Activated CD8-positive, alpha-beta memory T cell treated with anti-CD3 and anti-CD28 coated beads for 36 hours (primary cell): Measurements from ENCODE around the gene APBB1. TPM values are rescaled to one million over a fixed set of nuclear protein-coding genes. Genes with fewer than 3 reads are reported as not detected.

Source experiments
- total RNA-seq, 2 experiments: library from RNA; stranded (reverse); gene quantifications; one replicate each; pipeline ENCODE4 v1.2.3, GENCODE V29; 2021

The APBB1 gene
- total RNA-seq, 2 experiments from 2014 or later = 37.2 to 39.7 TPM

Other genes starting within 250 kb of the APBB1 start
- not detected for gene OR52B2, start 248.8 kb downstream of the APBB1 start, total RNA-seq
- not detected for gene OR52W1, start 219.9 kb downstream of the APBB1 start, total RNA-seq
- not detected for gene C11orf42, start 213.5 kb downstream of the APBB1 start, total RNA-seq
- gene FHIP1B, start 184.5 kb downstream of the APBB1 start, total RNA-seq = 10 to 100 TPM; 17.7 to 17.8 TPM
- gene CNGA4, start 180.0 kb downstream of the APBB1 start, total RNA-seq = not detected
- gene CCKBR, start 159.3 kb downstream of the APBB1 start, total RNA-seq = not detected
- 10 to 100 TPM; 45.0 to 45.3 TPM for gene CAVIN3, start 98.6 kb downstream of the APBB1 start, total RNA-seq
- gene SMPD1, start 28.6 kb downstream of the APBB1 start, total RNA-seq = 10 to 100 TPM; 21.9 to 24.4 TPM
- not detected for gene HPX, start 21.9 kb upstream of the APBB1 start, total RNA-seq
- 1 to 10 TPM; 5.4 to 6.6 TPM for gene TRIM3, start 54.8 kb upstream of the APBB1 start, total RNA-seq
- 10 to 100 TPM; 49.2 to 50.7 TPM for gene ARFIP2, start 62.2 kb upstream of the APBB1 start, total RNA-seq
- gene TIMM10B, start 62.4 kb upstream of the APBB1 start, total RNA-seq = 10 to 100 TPM; 44.2 to 45.8 TPM
- 10 to 100 TPM; 11.3 to 12.2 TPM for gene DNHD1, start 78.2 kb upstream of the APBB1 start, total RNA-seq
- gene RRP8, start 184.5 kb upstream of the APBB1 start, total RNA-seq = 10 to 100 TPM; 44.9 to 48.0 TPM
- gene ILK, start 184.7 kb upstream of the APBB1 start, total RNA-seq = 10 to 100 TPM; 74.6 to 83.3 TPM
- 100 to 1,000 TPM; 163 to 176 TPM for gene TAF10, start 193.1 kb upstream of the APBB1 start, total RNA-seq
- 10 to 100 TPM; 44.7 to 50.5 TPM for gene TPP1, start 200.3 kb upstream of the APBB1 start, total RNA-seq
- gene DCHS1, start 236.7 kb upstream of the APBB1 start, total RNA-seq = under 1 TPM; 0.40 to 0.53 TPM